OCI-LY1 (cell line): ENCODE measurements around the gene UBAP1.
"Not testable (repeated sequence)": the region's sequence is repeated elsewhere in the genome, so short reads cannot be mapped to it uniquely, and the experiment has no call there.

Experiments used
- H2AFZ ChIP-seq: fragments of 200-600 bp; sonication (generic), shearing (Covaris generic); 2 replicates; pipeline ENCODE4 v1.6.0; 2014; ENCODE audit warnings: antibody characterized with exemption, mild to moderate bottlenecking, low read length
- H3F3A ChIP-seq: fragments of 200-600 bp; sonication (generic), shearing (Covaris generic); 2 replicates; pipeline ENCODE4 v1.6.0; 2014; ENCODE audit warnings: mild to moderate bottlenecking, antibody characterized with exemption, low read length, moderate library complexity; ENCODE audit not compliant: insufficient read depth
- H3K27ac ChIP-seq: fragments of 200-600 bp; sonication (generic); 2 replicates; pipeline ENCODE4 v1.5.1; 2014; ENCODE audit warnings: low read length, mixed run types, mild to moderate bottlenecking, low read depth; ENCODE audit not compliant: poor library complexity, severe bottlenecking
- H3K27me3 ChIP-seq: fragments of 200-600 bp; sonication (generic); 2 replicates; pipeline ENCODE4 v1.6.0; 2014; ENCODE audit warnings: antibody characterized with exemption, mild to moderate bottlenecking, low read length, moderate library complexity; ENCODE audit not compliant: insufficient read depth
- H3K36me3 ChIP-seq: fragments of 200-600 bp; sonication (generic); 2 replicates; pipeline ENCODE4 v1.6.1; 2014; ENCODE audit warnings: mild to moderate bottlenecking, antibody characterized with exemption, low read length, moderate library complexity, mixed read lengths; ENCODE audit not compliant: insufficient read depth
- H3K4me1 ChIP-seq: fragments of 200-600 bp; sonication (generic); 2 replicates; pipeline ENCODE4 v1.5.1; 2014; ENCODE audit warnings: mild to moderate bottlenecking, low read length, moderate library complexity; ENCODE audit not compliant: insufficient read depth, severe bottlenecking
- H3K4me2 ChIP-seq: fragments of 200-600 bp; sonication (generic), shearing (Covaris generic); 2 replicates; pipeline ENCODE4 v1.6.1; 2014; ENCODE audit warnings: low read length
- H3K4me3 ChIP-seq: fragments of 200-600 bp; sonication (generic); 2 replicates; pipeline ENCODE4 v1.5.1; 2014; ENCODE audit warnings: low read length, low read depth, mild to moderate bottlenecking, mixed read lengths; ENCODE audit not compliant: poor library complexity, severe bottlenecking
- H3K79me2 ChIP-seq: fragments of 200-600 bp; shearing (Covaris generic); 2 replicates; pipeline ENCODE4 v1.6.1; 2016; ENCODE audit warnings: mixed run types, low read length, mixed read lengths; ENCODE audit not compliant: insufficient read depth
- H3K9ac ChIP-seq: fragments of 200-600 bp; sonication (generic), shearing (Covaris generic); 2 replicates; pipeline ENCODE4 v1.6.1; 2014; ENCODE audit warnings: mild to moderate bottlenecking, low read length, mixed read lengths
- H3K9me2 ChIP-seq: fragments of 200-600 bp; sonication (generic), shearing (Covaris generic); 2 replicates; pipeline ENCODE4 v1.6.1; 2014; ENCODE audit warnings: low read depth, mild to moderate bottlenecking, low read length, mixed read lengths
- H3K9me3 ChIP-seq: fragments of 200-600 bp; shearing (Covaris generic); 2 replicates; pipeline ENCODE4 v1.6.1; 2014; ENCODE audit warnings: low read length, mixed read lengths
- H4K20me1 ChIP-seq: fragments of 200-600 bp; sonication (generic), shearing (Covaris generic); 2 replicates; pipeline ENCODE4 v1.6.0; 2016; ENCODE audit warnings: mild to moderate bottlenecking, low read length; ENCODE audit not compliant: insufficient read depth
- EZH2 ChIP-seq: fragments of 200-600 bp; sonication (generic), shearing (Covaris generic); IDR thresholded peaks from 2 replicates; pipeline ENCODE4 v1.8.0; 2017; ENCODE audit warnings: borderline replicate concordance, mixed run types, mild to moderate bottlenecking, antibody characterized with exemption, low read length, moderate library complexity, mixed read lengths
- TF ChIP-seq, protein P1 (sequence below): fragments of 200-600 bp; sonication (generic), shearing (Covaris generic); IDR thresholded peaks from 2 replicates; pipeline ENCODE4 v1.5.1; 2017; ENCODE audit warnings: mild to moderate bottlenecking, antibody characterized with exemption, low read length, moderate library complexity, mixed read lengths

The UBAP1 gene

GRCh38 chr9:34205102-34205501, 26.3 kb downstream of the UBAP1 start:
- Histone ChIP-seq H3K79me2 (peaks cover 71% of the 10 kb centered on the region), H4K20me1 (no peaks in the 10 kb centered on the region), H3K9ac (no peak overlapping the region)

GRCh38 chr9:34206561-34206960, 27.7 kb downstream of the UBAP1 start:
- peaks cover 12% of the 10 kb centered on the region; the same call in 1 of the 2 replicates for H3K36me3 ChIP-seq
- peaks cover 75% of the 10 kb centered on the region for H3K79me2 ChIP-seq
- no peaks in the 10 kb centered on the region for H3F3A ChIP-seq
- no peak overlapping the region for H3K27ac ChIP-seq
- H4K20me1 ChIP-seq: no peaks in the 10 kb centered on the region
- peaks cover 9% of the 10 kb centered on the region for H3K4me1 ChIP-seq
- H3K27me3 ChIP-seq: no peaks in the 10 kb centered on the region
- H3K9me2 ChIP-seq: no peaks in the 10 kb centered on the region
- no peak overlapping the region for H3K4me3 ChIP-seq
- H2AFZ ChIP-seq: no peak overlapping the region
- TF ChIP-seq EZH2: no peak
- TF ChIP-seq, protein P1, sequence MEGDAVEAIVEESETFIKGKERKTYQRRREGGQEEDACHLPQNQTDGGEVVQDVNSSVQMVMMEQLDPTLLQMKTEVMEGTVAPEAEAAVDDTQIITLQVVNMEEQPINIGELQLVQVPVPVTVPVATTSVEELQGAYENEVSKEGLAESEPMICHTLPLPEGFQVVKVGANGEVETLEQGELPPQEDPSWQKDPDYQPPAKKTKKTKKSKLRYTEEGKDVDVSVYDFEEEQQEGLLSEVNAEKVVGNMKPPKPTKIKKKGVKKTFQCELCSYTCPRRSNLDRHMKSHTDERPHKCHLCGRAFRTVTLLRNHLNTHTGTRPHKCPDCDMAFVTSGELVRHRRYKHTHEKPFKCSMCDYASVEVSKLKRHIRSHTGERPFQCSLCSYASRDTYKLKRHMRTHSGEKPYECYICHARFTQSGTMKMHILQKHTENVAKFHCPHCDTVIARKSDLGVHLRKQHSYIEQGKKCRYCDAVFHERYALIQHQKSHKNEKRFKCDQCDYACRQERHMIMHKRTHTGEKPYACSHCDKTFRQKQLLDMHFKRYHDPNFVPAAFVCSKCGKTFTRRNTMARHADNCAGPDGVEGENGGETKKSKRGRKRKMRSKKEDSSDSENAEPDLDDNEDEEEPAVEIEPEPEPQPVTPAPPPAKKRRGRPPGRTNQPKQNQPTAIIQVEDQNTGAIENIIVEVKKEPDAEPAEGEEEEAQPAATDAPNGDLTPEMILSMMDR: no peak
- H3K4me2 ChIP-seq: no peak overlapping the region
- no peak overlapping the region for H3K9ac ChIP-seq
- H3K9me3 ChIP-seq: 0 out of 2 replicates have a peak, but pooled peaks cover 4% of the 10 kb centered on the region

More at GRCh38 chr9:34205102-34205501, 26.3 kb downstream of the UBAP1 start:
- 0 out of 2 replicates have a peak, but pooled peaks cover 4% of the 10 kb centered on the region for H3K9me3 ChIP-seq
- H3K27me3 ChIP-seq: no peaks in the 10 kb centered on the region
- no peak overlapping the region for H3K27ac ChIP-seq
- no peak overlapping the region for H3K4me2 ChIP-seq
- no peaks in the 10 kb centered on the region for H3K9me2 ChIP-seq
- peaks cover 15% of the 10 kb centered on the region; the same call in 1 of the 2 replicates for H3K36me3 ChIP-seq
- no peak overlapping the region for H3K4me3 ChIP-seq
- H3K4me1 ChIP-seq: peaks cover under 1% of the 10 kb centered on the region
- TF ChIP-seq, protein P1: no peak
- no peak for TF ChIP-seq EZH2
- no peak overlapping the region for H2AFZ ChIP-seq
- no peaks in the 10 kb centered on the region for H3F3A ChIP-seq

GRCh38 chr9:34211395-34211794, 32.6 kb downstream of the UBAP1 start:
- Histone ChIP-seq H3K9me2 (no peaks in the 10 kb centered on the region), H3F3A (no peaks in the 10 kb centered on the region), H2AFZ (no peak overlapping the region), H4K20me1 (no peaks in the 10 kb centered on the region), H3K27me3 (no peaks in the 10 kb centered on the region), H3K79me2 (peaks cover 55% of the 10 kb centered on the region), H3K36me3 (0 out of 2 replicates have a peak, but pooled peaks cover 3% of the 10 kb centered on the region), H3K4me2 (no peak overlapping the region), H3K9me3 (0 out of 2 replicates have a peak, but pooled peaks cover 4% of the 10 kb centered on the region), H3K4me3 (no peak overlapping the region), H3K4me1 (peaks cover 28% of the 10 kb centered on the region), H3K9ac (no peak overlapping the region), H3K27ac (no peak overlapping the region)
- TF ChIP-seq EZH2: no peak
- TF ChIP-seq, protein P1: no peak

DNA sequence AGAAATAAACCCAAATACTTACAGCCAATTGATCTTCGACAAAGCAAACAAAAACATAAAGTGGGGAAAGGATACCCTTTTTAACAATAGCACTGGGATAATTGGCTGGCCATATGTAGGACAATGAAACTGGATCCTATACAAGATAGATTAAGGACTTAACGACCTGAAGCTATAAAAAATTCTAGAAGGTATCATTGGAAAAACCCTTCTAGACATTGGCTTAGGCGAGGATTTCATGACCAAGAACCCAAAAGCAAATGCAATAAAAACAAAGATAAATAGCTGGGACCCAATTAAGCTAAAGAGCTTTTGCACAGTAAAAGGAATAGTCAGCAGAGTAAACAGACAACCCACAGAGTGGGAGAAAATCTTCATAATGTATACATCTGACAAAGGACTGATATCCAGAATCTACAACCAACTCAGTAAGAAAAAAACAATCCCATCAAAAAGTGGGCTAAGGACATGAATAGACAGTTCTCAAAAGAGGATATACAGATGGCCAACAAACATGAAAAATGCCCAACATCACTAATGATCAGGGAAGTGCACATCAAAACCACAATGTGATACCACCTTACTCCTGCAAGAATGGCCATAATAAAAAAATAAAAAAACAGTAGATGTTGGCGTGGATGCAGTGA, 35.6 kb downstream of the UBAP1 start:
- not testable (repeated sequence) for H3K4me3 ChIP-seq, H3K27me3 ChIP-seq, H3K9ac ChIP-seq, H3K36me3 ChIP-seq, H3K4me2 ChIP-seq, H3F3A ChIP-seq, H4K20me1 ChIP-seq, H3K9me2 ChIP-seq, H2AFZ ChIP-seq, H3K27ac ChIP-seq, H3K9me3 ChIP-seq
- peaks cover 28% of the 10 kb centered on the region for H3K4me1 ChIP-seq
- H3K79me2 ChIP-seq: peaks cover 32% of the 10 kb centered on the region
